VCaP (cell line): ENCODE measurements around the gene LHCGR.
A peak's percentile ranks its signal among the peaks of the same experiment; 100 is the strongest.

Source experiments
- H3K27ac ChIP-seq: fragments of 450-650 bp; 2 replicates; pipeline ENCODE4 v1.5.1; 2017
- CTCF ChIP-seq: fragments of 450-650 bp; conservative IDR thresholded peaks from 2 replicates; pipeline ENCODE4 v1.5.1; 2017; ENCODE audit warnings: mild to moderate bottlenecking, moderate library complexity

LHCGR gene

GRCh38 chr2:48651158-48651790 is 104.2 kb downstream of the LHCGR start:
- H3K27ac ChIP-seq = peak overlapping the region; percentile 52

GRCh38 chr2:48638261-48638660 is 117.3 kb downstream of the LHCGR start:
- no peak for TF ChIP-seq CTCF

More at GRCh38 chr2:48651158-48651790, 104.2 kb downstream of the LHCGR start:
- no peak for TF ChIP-seq CTCF

More at GRCh38 chr2:48638261-48638660, 117.3 kb downstream of the LHCGR start:
- no peak overlapping the region for H3K27ac ChIP-seq
